GM12891 (cell line): ENCODE measurements around the gene SFMBT2.

ENCODE experiments used
- POLR2A ChIP-seq: IDR thresholded peaks from 2 replicates; pipeline ENCODE4 v1.6.1; 2011; ENCODE audit warnings: low read depth, low read length, control low read depth
- POLR2AphosphoS5 ChIP-seq: IDR thresholded peaks from 2 replicates; pipeline ENCODE4 v1.6.1; 2011; ENCODE audit warnings: low read depth, low read length, control low read depth
- POU2F2 ChIP-seq: IDR thresholded peaks from 2 replicates; pipeline ENCODE4 v1.6.1; 2011; ENCODE audit warnings: low read depth, mild to moderate bottlenecking, control low read depth, low read length, moderate library complexity
- SPI1 ChIP-seq: IDR thresholded peaks from 2 replicates; pipeline ENCODE4 v1.6.1; 2011; ENCODE audit warnings: low read depth, low read length, control low read depth
- TAF1 ChIP-seq: IDR thresholded peaks from 2 replicates; pipeline ENCODE4 v1.6.1; 2011; ENCODE audit warnings: low read depth, low read length, control low read depth

- TF ChIP-seq TAF1: no peak
- no peak for TF ChIP-seq POLR2AphosphoS5
- no peak for TF ChIP-seq POLR2A
- TF ChIP-seq SPI1: no peak
- no peak for TF ChIP-seq POU2F2
Measured at GRCh38 chr10:7277867-7278266, 133.0 kb downstream of the SFMBT2 start.
